Upper lobe of left lung (tissue), 6 donors: ENCODE measurements around the gene DENND1C. TPM values are rescaled to one million over a fixed set of nuclear protein-coding genes. Genes with fewer than 3 reads are reported as not detected.
A peak's percentile ranks its signal among the peaks of the same experiment; 100 is the strongest.

Experiments
- ATAC-seq, 2 donors: fragments of 200-7000 bp; cut with Tn5 transposase; one replicate each; pipeline ENCODE4 v1.9.1; 2022; ENCODE audit warnings: mild to moderate bottlenecking in 2 of 2, moderate library complexity in 2 of 2; ENCODE audit not compliant: low FRiP score in 2 of 2
- DNase-seq, 2 donors: peaks; one replicate each; pipeline ENCODE4 v3.0.0-alpha.2; 2019 to 2020
- H3K27ac ChIP-seq, 4 donors: fragments of 200-600 bp; sonication (generic); one replicate each; pipeline ENCODE4 v1.5.1; 2016 to 2019
- H3K27me3 ChIP-seq, 4 donors: fragments of 200-600 bp; sonication (generic); one replicate each; pipeline ENCODE4 v1.5.1; 2017 to 2019
- H3K36me3 ChIP-seq, 4 donors: fragments of 200-600 bp; sonication (generic); one replicate each; pipeline ENCODE4 v1.5.1; 2016 to 2019
- H3K4me1 ChIP-seq, 4 donors: fragments of 200-600 bp; sonication (generic); one replicate each; pipeline ENCODE4 v1.5.1; 2018 to 2019
- H3K4me3 ChIP-seq, 4 donors: fragments of 200-600 bp; sonication (generic); one replicate each; pipeline ENCODE4 v1.5.1; 2017 to 2019; ENCODE audit warnings: mild to moderate bottlenecking in 2 of 4, moderate library complexity in 1 of 4
- H3K9me3 ChIP-seq, 4 donors: fragments of 200-600 bp; sonication (generic); one replicate each; pipeline ENCODE4 v1.5.1; 2018 to 2019
- EP300 ChIP-seq, 4 donors: sonication (generic); formaldehyde crosslinking; IDR thresholded peaks; one replicate each; pipeline ENCODE4 v1.5.1; 2017; ENCODE audit warnings: antibody characterized with exemption in 4 of 4, control low read depth in 2 of 4
- POLR2A ChIP-seq, 4 donors: fragments of 450-650 bp; IDR thresholded peaks; one replicate each; pipeline ENCODE4 v1.5.1; 2016 to 2017; ENCODE audit warnings: antibody characterized with exemption in 4 of 4, mild to moderate bottlenecking in 2 of 4
- POLR2AphosphoS5 ChIP-seq, 2 donors: sonication (generic); formaldehyde crosslinking; IDR thresholded peaks; one replicate each; pipeline ENCODE4 v1.5.1; 2017; ENCODE audit warnings: antibody characterized with exemption in 2 of 2
- WGBS, 2 donors: methylation state at CpG; one replicate each; pipeline ENCODE4 v1.1.5; 2017 to 2018; 5-methylcytosine and 5-hydroxymethylcytosine counted together
- total RNA-seq, 6 donors: library from RNA; depleted of rRNA in 4 of 6; stranded (reverse); fragments of >200 nt in 4 of 6; gene quantifications; one replicate each; pipeline versions ENCODE4 v1.1.0 to v1.2.1, GENCODE V29; 2016 to 2021
- TF ChIP-seq, protein P1 (sequence below), 6 experiments: fragments of 450-650 bp in 4 of 6; fragments of 200-600 bp in 2 of 6; sonication (generic) in 2 of 6; IDR thresholded peaks; one replicate each; pipeline ENCODE4 v1.5.1; 2016 to 2019; ENCODE audit warnings: antibody characterized with exemption in 6 of 6
- donor health status: DM: no; HTN: no; CAD: no; lungs with moderate emphysema.
- donor health status: DM: no; HTN: yes; CAD: no; lungs with severe emphysema.

Gene DENND1C
- total RNA-seq, 6 donors from 2014 or later: 5.8 to 31.4 (median 12.6) TPM

DNA sequence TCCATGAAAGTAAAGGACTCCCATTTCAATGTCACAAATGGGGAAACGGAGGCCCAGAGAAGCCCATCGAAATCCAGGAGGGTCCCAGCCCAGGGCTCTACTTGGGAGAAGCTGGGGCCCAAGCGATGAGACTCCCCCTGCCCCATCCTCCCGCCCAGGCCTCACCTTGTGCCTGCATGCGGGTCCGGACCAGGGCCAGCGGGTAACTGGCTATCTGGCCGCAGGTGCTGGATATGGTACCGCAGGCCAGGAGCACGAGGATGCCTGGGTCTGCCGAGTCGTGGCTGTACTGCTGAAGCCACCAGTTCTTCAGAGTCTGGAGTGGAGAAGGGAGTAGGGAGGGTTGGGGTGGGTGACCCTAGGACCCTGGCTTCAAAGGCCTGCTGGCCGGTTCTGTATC, 37.6 kb downstream of the DENND1C start:
- 96 to 100% methylated on average over 2 to 13 of the region's 13 CpGs for WGBS, 2 donors

DNA sequence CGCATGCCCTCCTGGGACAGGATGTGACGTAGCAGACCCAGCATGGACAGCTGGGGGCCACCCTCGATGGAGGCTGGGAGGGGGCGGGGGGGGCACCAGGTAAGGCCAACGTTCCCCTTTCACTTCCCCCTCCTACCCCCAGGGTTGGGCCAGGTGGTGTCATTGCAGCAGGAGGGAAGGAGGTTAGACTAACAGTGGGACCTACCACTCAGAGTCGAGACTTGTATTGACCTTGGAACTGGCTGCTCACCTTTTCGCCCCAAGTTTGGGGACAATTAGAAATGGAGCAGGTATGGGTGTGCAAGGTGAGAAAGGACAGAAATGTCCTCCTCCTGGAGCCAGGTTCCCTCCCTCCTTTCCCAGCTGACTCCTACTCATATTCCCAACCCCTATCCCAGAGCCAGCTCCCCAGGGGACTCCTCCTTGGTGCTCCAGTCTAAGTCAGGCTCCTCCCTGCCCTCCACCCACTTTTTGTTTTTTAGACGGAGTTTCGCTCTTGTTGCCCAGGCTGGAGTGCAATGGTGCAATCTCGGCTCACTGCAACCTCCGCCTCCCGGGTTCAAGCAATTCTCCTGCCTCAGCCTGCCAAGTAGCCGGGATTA, 39.4 kb downstream of the DENND1C start:
- no peaks in the 10 kb centered on the region for H3K9me3 ChIP-seq
- no peak overlapping the region for H3K27ac ChIP-seq
- WGBS, 2 donors: 89 to 91% methylated on average over 9 to 13 of the region's 13 CpGs
- no peaks in the 10 kb centered on the region for H3K4me1 ChIP-seq
- no peaks in the 10 kb centered on the region for H3K27me3 ChIP-seq
- TF ChIP-seq POLR2A (IDR thresholded peaks at IDR 0.05): no peak
- TF ChIP-seq POLR2AphosphoS5 (IDR thresholded peaks at IDR 0.05): no peak
- TF ChIP-seq, protein P1, sequence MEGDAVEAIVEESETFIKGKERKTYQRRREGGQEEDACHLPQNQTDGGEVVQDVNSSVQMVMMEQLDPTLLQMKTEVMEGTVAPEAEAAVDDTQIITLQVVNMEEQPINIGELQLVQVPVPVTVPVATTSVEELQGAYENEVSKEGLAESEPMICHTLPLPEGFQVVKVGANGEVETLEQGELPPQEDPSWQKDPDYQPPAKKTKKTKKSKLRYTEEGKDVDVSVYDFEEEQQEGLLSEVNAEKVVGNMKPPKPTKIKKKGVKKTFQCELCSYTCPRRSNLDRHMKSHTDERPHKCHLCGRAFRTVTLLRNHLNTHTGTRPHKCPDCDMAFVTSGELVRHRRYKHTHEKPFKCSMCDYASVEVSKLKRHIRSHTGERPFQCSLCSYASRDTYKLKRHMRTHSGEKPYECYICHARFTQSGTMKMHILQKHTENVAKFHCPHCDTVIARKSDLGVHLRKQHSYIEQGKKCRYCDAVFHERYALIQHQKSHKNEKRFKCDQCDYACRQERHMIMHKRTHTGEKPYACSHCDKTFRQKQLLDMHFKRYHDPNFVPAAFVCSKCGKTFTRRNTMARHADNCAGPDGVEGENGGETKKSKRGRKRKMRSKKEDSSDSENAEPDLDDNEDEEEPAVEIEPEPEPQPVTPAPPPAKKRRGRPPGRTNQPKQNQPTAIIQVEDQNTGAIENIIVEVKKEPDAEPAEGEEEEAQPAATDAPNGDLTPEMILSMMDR (IDR thresholded peaks at IDR 0.05): no peak
- no peak for TF ChIP-seq EP300 (IDR thresholded peaks at IDR 0.05)
- ATAC-seq: no peak
- no peak overlapping the region for H3K4me3 ChIP-seq
- peaks cover 0 to 6% (median 1%) of the 10 kb centered on the region in 4 donors for H3K36me3 ChIP-seq
- DNase-seq: no peak

More for the DNA sequence above, 37.6 kb downstream of the DENND1C start:
- TF ChIP-seq POLR2A (IDR thresholded peaks at IDR 0.05) (no peak), POLR2AphosphoS5 (IDR thresholded peaks at IDR 0.05) (no peak), EP300 (IDR thresholded peaks at IDR 0.05) (no peak)
- TF ChIP-seq, protein P1 (IDR thresholded peaks at IDR 0.05): no peak
- Histone ChIP-seq H3K4me1 (no peaks in the 10 kb centered on the region), H3K36me3 (peaks cover 0 to 6% (median 1%) of the 10 kb centered on the region in 4 donors), H3K27me3 (no peaks in the 10 kb centered on the region), H3K4me3 (no peak overlapping the region), H3K9me3 (no peaks in the 10 kb centered on the region), H3K27ac (no peak overlapping the region)
- ATAC-seq: peak in 1 of 2 donors; percentile 16
- DNase-seq: peak in 1 of 2 donors; percentile 52

DNA sequence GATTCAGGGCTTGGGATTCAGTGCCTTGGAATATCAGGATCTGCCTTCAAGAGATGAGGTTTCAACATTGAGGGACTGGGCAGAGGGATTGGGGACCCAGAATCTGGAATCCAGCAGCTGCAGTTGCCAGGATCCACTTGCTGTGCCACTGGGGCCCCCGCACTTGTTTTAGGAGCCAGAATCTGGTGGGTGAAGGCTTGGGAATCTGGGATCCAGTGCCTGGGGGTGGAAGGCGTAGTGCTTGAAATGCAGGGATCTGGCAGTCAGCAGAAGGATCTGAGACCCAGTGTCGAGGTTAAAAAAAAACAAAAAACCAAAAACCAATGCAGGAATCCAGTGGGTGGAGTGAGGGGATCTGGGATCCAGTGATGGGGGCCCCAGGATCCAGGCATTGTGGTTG, 40.7 kb downstream of the DENND1C start:
- Histone ChIP-seq H3K36me3 (no peaks in the 10 kb centered on the region), H3K4me1 (no peaks in the 10 kb centered on the region), H3K9me3 (no peaks in the 10 kb centered on the region), H3K27ac (no peak overlapping the region), H3K4me3 (no peak overlapping the region), H3K27me3 (no peaks in the 10 kb centered on the region)
- no peak for ATAC-seq
- DNase-seq: no peak
- TF ChIP-seq EP300 (IDR thresholded peaks at IDR 0.05): no peak
- TF ChIP-seq, protein P1 (IDR thresholded peaks at IDR 0.05): no peak
- TF ChIP-seq POLR2A (IDR thresholded peaks at IDR 0.05): no peak
- no peak for TF ChIP-seq POLR2AphosphoS5 (IDR thresholded peaks at IDR 0.05)
- WGBS, 2 donors: 85 to 92% methylated on average over 3 of the region's 3 CpGs

DNA sequence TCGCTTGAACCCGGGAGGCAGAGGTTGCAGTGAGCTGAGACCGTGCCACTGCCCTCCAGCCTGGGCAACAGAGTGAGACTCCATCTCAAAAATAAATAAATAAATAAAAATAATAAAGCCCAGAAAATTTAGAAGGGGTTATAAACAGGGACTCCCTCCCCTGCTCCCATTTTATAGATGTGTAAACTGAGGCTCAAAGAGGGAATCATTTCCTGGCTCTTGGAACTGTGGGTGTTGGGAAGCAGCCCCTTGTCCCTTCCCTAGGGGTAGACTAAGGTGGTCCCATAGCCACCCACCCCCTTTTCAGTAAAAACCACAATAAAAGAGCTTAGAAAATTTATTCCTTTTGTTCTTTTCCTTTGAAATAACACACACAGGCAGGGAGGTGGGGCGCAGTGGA, 41.8 kb downstream of the DENND1C start:
- Histone ChIP-seq H3K4me3 (no peak overlapping the region), H3K4me1 (no peaks in the 10 kb centered on the region), H3K36me3 (no peaks in the 10 kb centered on the region), H3K27me3 (no peaks in the 10 kb centered on the region), H3K9me3 (no peaks in the 10 kb centered on the region), H3K27ac (no peak overlapping the region)
- TF ChIP-seq EP300 (IDR thresholded peaks at IDR 0.05): no peak
- TF ChIP-seq POLR2AphosphoS5 (IDR thresholded peaks at IDR 0.05): no peak
- TF ChIP-seq, protein P1 (IDR thresholded peaks at IDR 0.05): no peak
- no peak for TF ChIP-seq POLR2A (IDR thresholded peaks at IDR 0.05)
- no peak for ATAC-seq
- WGBS, 2 donors: 89 to 90% methylated on average over 4 of the region's 4 CpGs
- DNase-seq: no peak

DNA sequence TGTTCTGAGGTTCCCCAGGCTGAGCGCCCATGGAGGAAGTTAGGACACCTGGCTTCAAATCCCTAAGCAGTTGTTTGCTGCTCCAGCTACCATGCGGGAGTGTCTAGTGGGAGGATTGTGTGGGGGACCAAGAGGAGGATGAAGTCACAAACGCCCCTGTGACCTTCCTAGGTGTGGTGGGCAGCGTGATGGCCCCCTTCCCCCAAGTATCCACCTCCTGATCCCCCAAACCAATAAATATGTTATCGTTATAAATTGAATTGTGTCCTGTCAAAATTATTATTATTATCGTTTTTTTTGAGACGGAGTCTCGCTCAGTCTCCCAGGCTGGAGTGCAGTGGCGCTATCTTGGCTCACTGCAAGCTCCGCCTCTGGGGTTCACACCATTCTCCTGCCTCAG, 47.9 kb downstream of the DENND1C start, which contains the start of gene SLC25A41:
Gene SLC25A41 (minus strand): TSS at position 101 of the 400 bp plus-strand sequence. CDS start 70 bp downstream, at position 31.
- H3K4me1 ChIP-seq: no peaks in the 10 kb centered on the region
- no peaks in the 10 kb centered on the region for H3K9me3 ChIP-seq
- WGBS, 2 donors: 81 to 91% methylated on average over 9 to 10 of the region's 10 CpGs
- no peaks in the 10 kb centered on the region for H3K27me3 ChIP-seq
- no peak within 1 kb of the TSS for H3K27ac ChIP-seq
- TF ChIP-seq POLR2A (IDR thresholded peaks at IDR 0.05) (no peak), POLR2AphosphoS5 (IDR thresholded peaks at IDR 0.05) (no peak), EP300 (IDR thresholded peaks at IDR 0.05) (no peak)
- TF ChIP-seq, protein P1 (IDR thresholded peaks at IDR 0.05): no peak
- no peak for DNase-seq
- no peak within 1 kb of the TSS for H3K4me3 ChIP-seq
- no peaks in the 10 kb centered on the region for H3K36me3 ChIP-seq
- no peak for ATAC-seq
